H1 (cell line): ENCODE data around the gene MYOG. TPM values are rescaled to one million over a fixed set of nuclear protein-coding genes. Genes with fewer than 3 reads are reported as not detected.

Experiments
- CTCF ChIA-PET: fragments of 300-600 bp; sonication (Branson Sonifier 250); formaldehyde crosslinking; loops from one replicate; lab custom pipeline; 2021; ENCODE audit not compliant: partially characterized antibody; lab: Charles Lee
- POLR2A ChIA-PET: fragments of 300-600 bp; sonication (Branson Sonifier 250); formaldehyde crosslinking; loops from one replicate; lab custom pipeline; 2021; ENCODE audit warnings: inconsistent platforms; ENCODE audit not compliant: partially characterized antibody; lab: Charles Lee
- DNase-seq, 2 experiments: peaks; one replicate each; pipeline versions ENCODE4 v3.0.0 to v3.0.0-alpha.2; 2010 to 2022; ENCODE audit warnings: low spot score in 2 of 2, low read depth in 1 of 2, mixed read lengths in 1 of 2
- FAIRE-seq: peaks from 2 replicates; lab custom pipeline; 2011; peaks lifted over from hg19 to GRCh38; lab: Jason Lieb, UNC
- H2AFZ ChIP-seq: 2 replicates; pipeline ENCODE4 v1.8.1; 2012; ENCODE audit warnings: low read length, inconsistent platforms
- H2AK5ac ChIP-seq: 2 replicates; pipeline ENCODE4 v1.6.1; 2013; ENCODE audit warnings: low read depth, low read length
- H2BK120ac ChIP-seq: replicated peaks from 2 replicates; pipeline ENCODE3; 2013; ENCODE audit warnings: low read depth, low read length, inconsistent platforms
- H2BK12ac ChIP-seq: 2 replicates; pipeline ENCODE4 v1.6.1; 2013; ENCODE audit warnings: low read depth, low read length
- H2BK15ac ChIP-seq: 2 replicates; pipeline ENCODE4 v1.6.1; 2013; ENCODE audit warnings: low read length
- H2BK20ac ChIP-seq: 2 replicates; pipeline ENCODE4 v1.6.1; 2013; ENCODE audit warnings: low read length
- H2BK5ac ChIP-seq: 2 replicates; pipeline ENCODE4 v1.6.1; 2013; ENCODE audit warnings: low read depth, low read length
- H3K14ac ChIP-seq: 2 replicates; pipeline ENCODE4 v1.6.1; 2013; ENCODE audit warnings: inconsistent platforms; ENCODE audit not compliant: insufficient read length
- H3K18ac ChIP-seq: 2 replicates; pipeline ENCODE4 v1.6.1; 2013; ENCODE audit warnings: low read length; ENCODE audit errors: extremely low read depth
- H3K23ac ChIP-seq: 2 replicates; pipeline ENCODE4 v1.6.1; 2013; ENCODE audit warnings: inconsistent platforms; ENCODE audit not compliant: insufficient read length
- H3K23me2 ChIP-seq: 2 replicates; pipeline ENCODE4 v1.6.1; 2013; ENCODE audit warnings: low read depth, low read length
- H3K27ac ChIP-seq: 2 replicates; pipeline ENCODE4 v1.6.1; 2011; ENCODE audit warnings: low read depth, low read length, inconsistent platforms
- H3K27me3 ChIP-seq, 4 experiments: replicated peaks in 1 of 4; 1 replicate in 1 of 4; 2 replicates in 3 of 4; pipeline versions ENCODE4 v1.6.1 to v1.8.1; 2011 to 2013; ENCODE audit warnings: low read length in 3 of 4, mild to moderate bottlenecking in 3 of 4, inconsistent platforms in 2 of 4, mixed read lengths in 2 of 4, moderate library complexity in 1 of 4; ENCODE audit not compliant: control insufficient read depth in 3 of 4, insufficient read depth in 3 of 4; ENCODE audit errors: extremely low read depth in 1 of 4
- H3K36me3 ChIP-seq, 4 experiments: 2 replicates each; pipeline versions ENCODE4 v1.6.1 to v1.8.1; 2011 to 2013; ENCODE audit warnings: mild to moderate bottlenecking in 4 of 4, low read length in 3 of 4, moderate library complexity in 2 of 4, control low read depth in 1 of 4, inconsistent platforms in 1 of 4; ENCODE audit not compliant: insufficient read depth in 4 of 4, control insufficient read depth in 2 of 4
- H3K4ac ChIP-seq: replicated peaks from 2 replicates; pipeline ENCODE3; 2013; ENCODE audit warnings: low read length, low read depth, mixed read lengths, inconsistent platforms; ENCODE audit not compliant: insufficient read length
- H3K4me1 ChIP-seq, 4 experiments: replicated peaks in 1 of 4; 1 replicate in 1 of 4; 2 replicates in 3 of 4; pipeline versions ENCODE4 v1.6.1 to v1.8.1; 2011 to 2013; ENCODE audit warnings: low read length in 3 of 4, inconsistent platforms in 2 of 4, mixed read lengths in 1 of 4; ENCODE audit not compliant: insufficient read depth in 4 of 4, control insufficient read depth in 3 of 4
- H3K4me2 ChIP-seq, 2 experiments: 2 replicates each; pipeline versions ENCODE4 v1.6.1 to v1.8.1; 2011 to 2013; ENCODE audit warnings: low read depth in 2 of 2, low read length in 2 of 2, control low read depth in 1 of 2, inconsistent platforms in 1 of 2, mild to moderate bottlenecking in 1 of 2; ENCODE audit not compliant: insufficient read depth in 1 of 2
- H3K4me3 ChIP-seq, 4 experiments: fragments of 200-600, 300-600 bp in 1 of 4; sonication (generic), shearing (Covaris generic), sonication (Bioruptor Twin) in 1 of 4; 2 replicates each; pipeline versions ENCODE4 v1.5.1 to v1.8.1; 2011 to 2016; ENCODE audit warnings: low read length in 4 of 4, low read depth in 3 of 4, control low read depth in 2 of 4, inconsistent platforms in 2 of 4, mild to moderate bottlenecking in 2 of 4, mixed read lengths in 1 of 4, moderate library complexity in 1 of 4; ENCODE audit not compliant: insufficient read depth in 2 of 4; ENCODE audit errors: extremely low read depth in 1 of 4
- H3K56ac ChIP-seq: replicated peaks from 2 replicates; pipeline ENCODE3; 2013; ENCODE audit warnings: low read depth, mild to moderate bottlenecking, mixed read lengths, low read length, inconsistent platforms; ENCODE audit not compliant: insufficient read length
- H3K79me1 ChIP-seq: 2 replicates; pipeline ENCODE4 v1.6.1; 2013; ENCODE audit warnings: low read depth, low read length, control low read depth
- H3K79me2 ChIP-seq, 2 experiments: 2 replicates each; pipeline versions ENCODE4 v1.6.1 to v1.8.1; 2012 to 2013; ENCODE audit warnings: low read length in 2 of 2, mild to moderate bottlenecking in 2 of 2, inconsistent platforms in 1 of 2; ENCODE audit not compliant: insufficient read depth in 2 of 2, control insufficient read depth in 1 of 2
- H3K9ac ChIP-seq, 4 experiments: replicated peaks in 1 of 4; 1 replicate in 1 of 4; 2 replicates in 3 of 4; pipeline versions ENCODE4 v1.6.1 to v1.8.1; 2011 to 2013; ENCODE audit warnings: low read depth in 3 of 4, low read length in 3 of 4, control low read depth in 2 of 4, mild to moderate bottlenecking in 2 of 4, moderate library complexity in 2 of 4, inconsistent platforms in 1 of 4; ENCODE audit errors: extremely low read depth in 1 of 4
- H3K9me3 ChIP-seq, 2 experiments: 2 replicates each; pipeline versions ENCODE4 v1.6.1 to v1.8.1; 2012 to 2013; ENCODE audit warnings: mild to moderate bottlenecking in 2 of 2, moderate library complexity in 2 of 2, control low read depth in 1 of 2, inconsistent platforms in 1 of 2, low read depth in 1 of 2, low read length in 1 of 2, mixed read lengths in 1 of 2; ENCODE audit not compliant: insufficient read depth in 2 of 2
- H4K20me1 ChIP-seq, 2 experiments: replicated peaks in 1 of 2; 2 replicates each; pipeline versions ENCODE3 to v1.8.1; 2011 to 2013; ENCODE audit warnings: inconsistent platforms in 2 of 2, low read length in 2 of 2, mild to moderate bottlenecking in 1 of 2; ENCODE audit not compliant: insufficient read depth in 2 of 2, control insufficient read depth in 1 of 2
- H4K5ac ChIP-seq: 2 replicates; pipeline ENCODE4 v1.6.1; 2013; ENCODE audit warnings: low read length, low read depth, mixed read lengths, inconsistent platforms; ENCODE audit not compliant: insufficient read length
- H4K8ac ChIP-seq: 2 replicates; pipeline ENCODE4 v1.8.0; 2013; ENCODE audit warnings: mild to moderate bottlenecking, moderate library complexity, low read length, inconsistent platforms; ENCODE audit not compliant: insufficient read depth; ENCODE audit errors: extremely low read depth
- H4K91ac ChIP-seq: replicated peaks from 2 replicates; pipeline ENCODE3; 2013; ENCODE audit warnings: low read length, mixed read lengths, inconsistent platforms; ENCODE audit not compliant: insufficient read length
- ATF2 ChIP-seq: IDR thresholded peaks from 2 replicates; pipeline ENCODE4 v1.6.1; 2012; ENCODE audit warnings: low read length, inconsistent platforms
- CHD1 ChIP-seq: IDR thresholded peaks from 2 replicates; pipeline ENCODE4 v1.6.1; 2012; ENCODE audit warnings: low read depth, low read length, improper control_type of control experiment
- CTBP2 ChIP-seq: IDR thresholded peaks from 2 replicates; pipeline ENCODE4 v1.7.0; 2011; ENCODE audit warnings: borderline replicate concordance, mild to moderate bottlenecking, moderate library complexity, mixed read lengths, low read length; ENCODE audit not compliant: insufficient read depth, insufficient read length
- E2F6 ChIP-seq: IDR thresholded peaks from 2 replicates; pipeline ENCODE4 v1.6.1; 2012; ENCODE audit warnings: inconsistent platforms
- GTF2F1 ChIP-seq: IDR thresholded peaks from 2 replicates; pipeline ENCODE4 v1.6.1; 2012; ENCODE audit warnings: low read depth, low read length, improper control_type of control experiment, borderline replicate concordance
- JUN ChIP-seq: IDR thresholded peaks from 2 replicates; pipeline ENCODE4 v1.6.1; 2011; ENCODE audit warnings: low read depth, mild to moderate bottlenecking, improper control_type of control experiment, low read length
- KDM1A ChIP-seq: fragments of 200-600, 300-600 bp; sonication (generic); IDR thresholded peaks from 2 replicates; pipeline ENCODE4 v1.7.1; 2016; ENCODE audit warnings: mild to moderate bottlenecking, low read length, borderline replicate concordance
- TAF7 ChIP-seq: optimal IDR thresholded peaks from 2 replicates; pipeline ENCODE3; 2011; ENCODE audit warnings: low read depth, mild to moderate bottlenecking, inconsistent platforms, low read length, moderate library complexity, borderline replicate concordance
- YY1 ChIP-seq: IDR thresholded peaks from 2 replicates; pipeline ENCODE4 v1.6.1; 2011; ENCODE audit warnings: low read depth, mild to moderate bottlenecking, low read length
- WGBS, 2 experiments: shearing (Covaris generic) in 1 of 2; methylation state at CpG; one replicate each; pipeline versions ENCODE4 v1.1.6 to v1.1.7; 2013 to 2015; ENCODE audit warnings: low lambda C conversion rate in 2 of 2, mixed read lengths in 2 of 2, inconsistent platforms in 1 of 2, low coverage in 1 of 2, missing lambda C conversion rate in 1 of 2; ENCODE audit not compliant: insufficient replicate concordance in 2 of 2, insufficient coverage in 1 of 2, insufficient read length in 1 of 2; ENCODE audit errors: extremely low coverage in 1 of 2, missing lambda C conversion rate in 1 of 2; 5-methylcytosine and 5-hydroxymethylcytosine counted together
- polyA plus RNA-seq, 7 experiments: library from polyadenylated mRNA; depleted of rRNA in 3 of 7; stranded (reverse) in 5 of 7; unstranded in 2 of 7; fragments of >200 nt in 5 of 7; fragments of 200-250 nt in 2 of 7; gene quantifications; 1 replicate in 5 of 7; 2 replicates in 1 of 7; 4 replicates in 1 of 7; pipeline versions ENCODE4 v1.2.1 to v1.2.3, GENCODE V29; 2011 to 2013; ENCODE audit warnings: missing spikeins in 2 of 7, mixed read lengths in 2 of 7
- total RNA-seq: library from RNA; stranded (reverse); fragmentation: NEBNext Ultra II Directional; extraction: Animal tissue kit (Norgen Biotek cat#: 25700); gene quantifications from 2 replicates; pipeline ENCODE4 v1.2.1, GENCODE V29; 2021

Gene MYOG
- total and polyA plus RNA-seq, 2 of the 8 experiments (the other 6 are each of a cell fraction or from before 2014, with no cell fraction given), result not detected

- Histone ChIP-seq H3K14ac (no peak overlapping the region), H3K36me3 (no peaks in the 10 kb centered on the region), H4K5ac (no peak overlapping the region), H3K27me3 (peaks cover 0 to 6% (median 3%) of the 10 kb centered on the region in 4 experiments; a peak in 4 of 7 replicates), H4K91ac (no peak overlapping the region), H2AK5ac (no peak overlapping the region), H3K79me1 (no peaks in the 10 kb centered on the region), H3K4me3 (no peak overlapping the region), H3K23me2 (no peaks in the 10 kb centered on the region), H3K23ac (no peak overlapping the region), H4K8ac (no peak overlapping the region), H3K9ac (no peak overlapping the region), H3K27ac (no peak overlapping the region), H3K4me1 (peaks cover 0 to 3% (median 2%) of the 10 kb centered on the region in 4 experiments; a peak in 2 of 7 replicates), H3K9me3 (no peaks in the 10 kb centered on the region), H2BK120ac (no peak overlapping the region), H2BK5ac (no peak overlapping the region), H4K20me1 (no peaks in the 10 kb centered on the region), H2BK12ac (no peak overlapping the region), H3K4ac (no peak overlapping the region), H3K18ac (no peak overlapping the region), H3K56ac (no peak overlapping the region), H2BK20ac (no peak overlapping the region), H2AFZ (no peak overlapping the region), H3K79me2 (no peaks in the 10 kb centered on the region), H2BK15ac (no peak overlapping the region), H3K4me2 (no peak overlapping the region)
- ChIA-PET POLR2A (interaction anchor here (1.1 kb wide), 2 partner anchors 8 to 10 kb away, joined by 3 to 4 read pairs; no protein-coding TSS in a partner anchor), CTCF (interaction anchor here (0.7 to 49.1 kb wide), 15 partner anchors 10 to 148 kb away, joined by 3 to 1071 read pairs (median 5); partner anchors contain the start of genes MYOG and PPFIA4)
- WGBS, 2 experiments, result 78% methylated on average over 7 of the region's 7 CpGs; no CpG with 5 or more reads in 1 of the 2 experiments
- FAIRE-seq, result no peak
- peak in 1 of 2 experiments; percentile 36 for DNase-seq
- TF ChIP-seq CHD1, result no peak
- no peak for TF ChIP-seq JUN
- no peak for TF ChIP-seq GTF2F1
- no peak for TF ChIP-seq YY1
- TF ChIP-seq CTBP2, result no peak
- TF ChIP-seq E2F6, result no peak
- TF ChIP-seq TAF7, result no peak
- TF ChIP-seq ATF2, result no peak
- TF ChIP-seq KDM1A, result no peak
Observed at GRCh38 chr1:203120325-203121153, 34.7 kb upstream of the MYOG start.
